GM19324 (cell line): ENCODE data around the gene HMCN1.

ENCODE experiments used
- ATAC-seq: cut with Tn5 transposase; IDR thresholded peaks from one replicate; pipeline ENCODE4 v1.9.1; 2021; ENCODE audit warnings: mild to moderate bottlenecking, moderate library complexity; ENCODE audit not compliant: unreplicated experiment, low FRiP score

Gene HMCN1

DNA sequence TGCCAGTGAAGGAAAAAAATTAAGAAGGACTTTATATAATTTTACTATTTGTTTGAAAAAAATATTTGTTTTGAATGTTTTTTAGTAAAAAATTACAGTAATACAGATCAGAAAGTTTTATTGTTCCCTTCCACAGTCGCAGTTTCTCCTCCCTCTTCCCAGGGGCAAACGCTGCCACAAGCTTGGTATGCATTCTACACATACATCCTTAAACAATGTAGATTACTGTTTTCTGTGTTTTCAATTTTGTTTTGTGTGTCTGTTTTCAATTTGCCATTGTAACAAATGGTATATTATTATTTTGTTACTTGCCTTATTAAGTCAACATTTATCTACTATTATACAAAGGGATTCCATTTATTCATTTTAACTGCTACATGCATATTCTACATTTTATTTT, 257.1 kb downstream of the HMCN1 start:
- no peak for ATAC-seq

- ATAC-seq, result no peak
These were observed 262.0 kb downstream of the HMCN1 start for GRCh38 chr1:185996211-185996610.

- no peak for ATAC-seq
These were observed 264.2 kb downstream of the HMCN1 start for GRCh38 chr1:185998391-185998790.

GRCh38 chr1:186002406-186002805, 268.2 kb downstream of the HMCN1 start:
- ATAC-seq, result no peak

- ATAC-seq, result no peak
These were observed 275.0 kb downstream of the HMCN1 start for GRCh38 chr1:186009039-186009737.

DNA sequence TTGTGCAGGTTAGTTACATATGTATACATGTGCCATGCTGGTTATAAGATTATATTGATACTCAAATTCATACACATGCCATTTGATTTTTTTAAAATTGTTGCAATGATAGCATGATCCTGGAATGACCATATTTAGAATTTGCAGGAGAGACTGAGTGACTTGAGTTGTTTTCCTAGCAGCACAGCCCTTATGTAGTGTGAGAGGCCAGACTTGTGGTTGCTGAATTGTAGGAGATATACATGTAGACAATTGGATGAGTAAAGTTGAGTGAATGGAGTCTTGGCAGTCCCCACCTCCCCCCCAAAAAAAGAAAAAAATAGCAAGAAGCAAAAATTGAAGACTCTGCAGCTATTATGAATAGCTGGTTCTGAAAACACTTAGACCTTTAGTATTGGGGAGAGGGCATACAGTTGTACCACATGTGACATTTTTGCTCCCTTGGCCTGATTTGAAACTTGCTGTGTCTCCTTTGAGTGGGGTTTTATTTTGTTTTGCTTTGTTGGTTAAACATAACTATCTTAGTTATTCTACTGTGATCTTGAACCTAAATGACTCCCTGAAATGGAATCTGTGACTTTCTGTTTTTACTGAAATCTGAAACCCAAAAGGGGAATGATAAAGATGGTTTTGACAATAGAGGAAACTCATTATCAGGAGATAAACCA, 280.3 kb downstream of the HMCN1 start:
- no peak for ATAC-seq

DNA sequence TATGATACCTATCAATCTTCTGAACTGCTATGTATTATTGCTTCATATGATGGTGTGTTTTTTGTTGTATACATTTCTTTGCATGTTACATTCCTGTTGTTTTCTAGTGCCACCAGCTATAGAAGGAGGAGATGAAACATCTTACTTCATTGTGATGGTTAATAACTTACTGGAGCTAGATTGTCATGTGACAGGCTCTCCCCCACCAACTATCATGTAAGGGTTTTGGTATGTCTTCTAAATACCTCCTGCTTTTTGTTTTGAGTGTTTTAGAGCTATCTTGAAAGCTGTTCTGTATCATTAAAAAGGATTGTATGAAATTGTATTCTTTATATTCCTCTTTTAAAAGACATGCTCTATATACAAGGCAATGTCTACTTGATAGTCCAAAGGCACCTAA, 282.7 kb downstream of the HMCN1 start:
- no peak for ATAC-seq

- no peak for ATAC-seq
These were observed 288.0 kb downstream of the HMCN1 start for GRCh38 chr1:186022184-186022583.

- no peak for ATAC-seq
These were observed 292.8 kb downstream of the HMCN1 start for GRCh38 chr1:186026946-186027345.

DNA sequence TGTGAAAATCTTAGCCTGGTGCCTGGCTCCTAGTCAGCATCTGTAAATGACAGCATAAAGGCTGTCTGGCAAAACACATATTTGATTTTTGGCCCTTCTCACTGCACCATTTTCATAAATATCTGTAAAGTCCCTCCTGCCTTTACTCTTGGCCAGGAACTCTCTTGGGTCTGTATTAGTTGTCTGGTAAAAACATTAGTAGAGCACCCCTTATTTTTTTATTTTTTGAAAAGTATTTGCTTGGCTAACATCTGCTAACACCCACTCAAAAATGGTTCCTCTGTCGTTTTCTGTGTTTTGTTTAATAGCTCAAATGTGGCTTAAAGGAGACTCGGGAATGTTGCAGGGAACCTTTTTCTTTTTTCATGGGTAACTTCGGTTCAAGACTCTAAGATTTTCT, 293.4 kb downstream of the HMCN1 start:
- no peak for ATAC-seq

DNA sequence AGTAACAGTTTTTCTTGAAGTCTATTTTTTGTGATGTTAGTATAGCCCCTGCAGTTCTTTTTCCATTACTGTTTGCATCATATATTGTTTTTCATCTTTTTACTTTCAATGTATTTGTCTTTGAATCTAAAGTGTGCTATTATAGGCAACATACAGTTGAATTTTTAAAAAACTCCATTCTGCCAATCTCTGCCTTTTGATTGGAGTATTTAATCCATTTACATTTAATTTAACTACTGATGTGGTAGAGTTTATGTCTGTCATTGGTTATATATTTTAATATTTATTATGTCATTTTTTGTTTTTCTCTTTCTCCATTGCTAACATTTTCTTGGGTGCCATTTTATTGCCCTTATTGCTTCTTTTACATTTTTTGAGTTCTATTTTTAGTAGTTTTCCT, 296.3 kb downstream of the HMCN1 start:
- ATAC-seq, result no peak

GRCh38 chr1:186033847-186034271, 299.7 kb downstream of the HMCN1 start:
- ATAC-seq, result no peak

- no peak for ATAC-seq
These were observed 308.0 kb downstream of the HMCN1 start for GRCh38 chr1:186042230-186042629.

DNA sequence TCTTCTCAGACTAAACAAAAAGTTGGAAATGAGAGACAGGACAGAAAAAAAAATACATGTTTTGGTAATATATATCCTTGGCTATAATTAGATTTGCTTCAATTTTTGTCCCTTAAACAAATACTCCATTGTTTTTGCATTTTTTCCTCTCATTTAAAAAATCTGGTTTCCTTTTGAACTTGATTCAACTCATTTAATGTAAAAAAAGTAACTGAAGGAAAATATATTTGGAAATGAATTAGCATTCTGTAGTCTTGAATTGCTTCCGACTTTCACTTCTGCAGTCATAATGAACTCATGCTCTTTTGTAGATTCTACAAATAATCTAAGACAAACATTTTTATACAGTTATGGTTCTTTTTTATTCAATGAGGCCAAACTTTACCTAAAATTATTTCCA, 309.1 kb downstream of the HMCN1 start:
- no peak for ATAC-seq

- no peak for ATAC-seq
These were observed 310.0 kb downstream of the HMCN1 start for GRCh38 chr1:186044079-186044685.

DNA sequence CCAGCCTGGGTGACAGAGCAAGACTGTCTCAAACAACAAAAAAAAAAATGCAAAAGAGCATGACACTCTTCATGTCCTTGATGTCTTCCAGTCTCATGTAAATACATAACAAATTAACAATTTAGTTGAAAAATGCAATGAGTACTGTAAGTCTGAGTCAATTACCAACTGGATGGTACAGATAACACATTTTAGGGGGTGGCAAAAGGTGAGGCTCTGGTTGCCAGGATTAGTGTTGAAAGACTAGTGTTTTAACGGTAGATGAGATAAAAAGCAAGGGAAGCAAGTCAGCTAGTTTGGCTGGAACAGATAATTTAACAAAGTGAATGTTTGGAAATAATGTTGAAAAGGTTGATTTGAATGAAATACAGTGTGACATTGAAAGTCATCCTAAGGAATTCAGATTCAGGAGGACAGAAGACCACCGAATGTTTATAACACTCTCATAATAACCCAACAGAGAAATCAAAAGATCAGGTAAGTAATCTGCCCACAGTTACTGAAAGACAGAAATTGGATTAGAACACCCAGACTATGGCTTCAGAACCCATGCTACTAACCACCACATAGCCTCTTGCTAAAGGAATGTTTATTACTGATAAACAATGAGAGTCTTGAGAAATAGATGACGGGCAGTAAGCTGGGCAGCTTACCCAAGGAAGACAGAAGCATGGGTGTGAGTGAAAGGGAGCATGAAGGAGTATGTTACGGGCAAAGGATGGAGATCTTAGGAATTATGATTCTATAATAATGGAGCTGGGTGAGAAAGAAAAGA, 312.4 kb downstream of the HMCN1 start:
- no peak for ATAC-seq

- ATAC-seq, result no peak
These were observed 316.2 kb downstream of the HMCN1 start for GRCh38 chr1:186050360-186050759.

- ATAC-seq, result no peak
These were observed 319.8 kb downstream of the HMCN1 start for GRCh38 chr1:186054003-186054402.

DNA sequence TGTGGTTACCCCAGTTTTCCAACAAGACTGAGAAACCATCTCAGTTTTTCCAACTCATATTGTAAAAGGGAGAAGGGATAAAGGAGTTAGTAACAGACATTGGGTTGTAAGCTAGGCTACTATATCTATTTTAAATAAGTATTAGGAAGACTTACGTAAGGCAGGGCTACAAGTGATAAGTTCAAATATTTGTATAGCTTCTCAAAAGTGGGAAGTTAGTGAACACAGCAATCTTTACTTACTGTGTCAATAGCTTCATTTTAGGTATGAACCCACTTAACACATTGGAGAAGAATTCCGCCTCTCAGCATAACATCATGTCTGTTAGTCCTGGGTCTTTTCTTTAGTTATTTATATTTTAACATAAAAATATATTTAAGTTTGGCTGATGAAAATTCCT, 320.7 kb downstream of the HMCN1 start:
- no peak for ATAC-seq

- ATAC-seq, result no peak
These were observed 321.7 kb downstream of the HMCN1 start for GRCh38 chr1:186055846-186056245.

DNA sequence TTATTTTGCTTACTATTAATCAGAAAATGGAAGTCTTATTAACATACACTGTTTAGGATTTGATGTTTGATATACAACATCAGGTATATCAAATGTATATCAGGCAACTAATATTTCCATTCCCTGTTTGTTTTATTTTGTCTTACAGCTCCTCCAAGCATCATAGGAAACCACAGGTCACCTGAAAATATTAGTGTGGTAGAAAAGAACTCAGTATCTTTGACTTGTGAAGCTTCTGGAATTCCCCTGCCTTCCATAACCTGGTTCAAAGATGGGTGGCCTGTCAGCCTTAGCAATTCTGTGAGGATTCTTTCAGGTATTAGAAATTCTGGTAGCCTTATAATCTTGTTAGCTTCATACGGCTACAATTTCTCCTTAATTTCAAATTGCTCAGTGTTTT, 322.9 kb downstream of the HMCN1 start:
- ATAC-seq, result no peak
